Hypothalamus (tissue), 51 donors: ENCODE results near the gene CCDC93.
A peak's percentile ranks its signal among the peaks of the same experiment; 100 is the strongest.

Experiments
- DNase-seq, 51 donors: peaks; one replicate each; lab custom pipeline; 2025; lab: John Stamatoyannopoulos, UW

The CCDC93 gene

GRCh38 chr2:117961201-117961600, 52.7 kb downstream of the CCDC93 start:
- no peak for DNase-seq

GRCh38 chr2:117960231-117960630, 53.6 kb downstream of the CCDC93 start:
- DNase-seq = no peak

GRCh38 chr2:117958186-117958585, 55.7 kb downstream of the CCDC93 start:
- DNase-seq = no peak

GRCh38 chr2:117957616-117958015, 56.3 kb downstream of the CCDC93 start:
- no peak for DNase-seq

- DNase-seq = no peak
Measured at GRCh38 chr2:117956036-117956796, 57.7 kb downstream of the CCDC93 start.

GRCh38 chr2:117953231-117953630, 60.6 kb downstream of the CCDC93 start:
- no peak for DNase-seq

GRCh38 chr2:117952701-117953100, 61.2 kb downstream of the CCDC93 start:
- DNase-seq = no peak

GRCh38 chr2:117952228-117952627, 61.6 kb downstream of the CCDC93 start:
- DNase-seq = no peak

- DNase-seq = no peak
Measured at GRCh38 chr2:117949806-117950205, 64.1 kb downstream of the CCDC93 start.

GRCh38 chr2:117948615-117949014, 65.3 kb downstream of the CCDC93 start:
- DNase-seq = no peak

- DNase-seq = no peak
Measured at GRCh38 chr2:117945296-117945695, 68.6 kb downstream of the CCDC93 start.

- DNase-seq = no peak
Measured at GRCh38 chr2:117944816-117945215, 69.1 kb downstream of the CCDC93 start.

GRCh38 chr2:117943013-117943672, 70.7 kb downstream of the CCDC93 start:
- DNase-seq = no peak

GRCh38 chr2:117942551-117942950, 71.3 kb downstream of the CCDC93 start:
- no peak for DNase-seq

- no peak for DNase-seq
Measured at GRCh38 chr2:117941693-117942092, 72.2 kb downstream of the CCDC93 start.

GRCh38 chr2:117940436-117940835, 73.4 kb downstream of the CCDC93 start:
- no peak for DNase-seq

GRCh38 chr2:117938611-117939010, 75.3 kb downstream of the CCDC93 start:
- DNase-seq = no peak

GRCh38 chr2:117936871-117937428, 76.9 kb downstream of the CCDC93 start:
- DNase-seq = peak in 2 of 51 donors; percentile 4 to 37

- DNase-seq = no peak
Measured at GRCh38 chr2:117935954-117936353, 77.9 kb downstream of the CCDC93 start.

GRCh38 chr2:117935456-117935855, 78.4 kb downstream of the CCDC93 start:
- no peak for DNase-seq

GRCh38 chr2:117933884-117934354, 80.0 kb downstream of the CCDC93 start:
- DNase-seq = no peak

- DNase-seq = no peak
Measured at GRCh38 chr2:117931978-117932377, 81.9 kb downstream of the CCDC93 start.
